H9 (cell line): Measurements from ENCODE around the gene ACSS2. TPM values are rescaled to one million over a fixed set of nuclear protein-coding genes. Genes with fewer than 3 reads are reported as not detected.

Experiments used
- DNase-seq: peaks from one replicate; pipeline ENCODE4 v3.0.0-alpha.2; 2017
- H2AFZ ChIP-seq: one replicate; pipeline ENCODE4 v1.6.1; 2013; ENCODE audit warnings: mild to moderate bottlenecking, low read length, control low read depth, moderate library complexity
- H2AK5ac ChIP-seq: 2 replicates; pipeline ENCODE4 v1.6.1; 2013; ENCODE audit warnings: low read length, control low read depth, mixed read lengths; ENCODE audit not compliant: insufficient read length
- H2BK120ac ChIP-seq: one replicate; pipeline ENCODE4 v1.6.1; 2013; ENCODE audit warnings: low read depth, mild to moderate bottlenecking, low read length, control low read depth, inconsistent platforms; ENCODE audit not compliant: poor library complexity, severe bottlenecking
- H2BK12ac ChIP-seq: 2 replicates; pipeline ENCODE4 v1.6.1; 2013; ENCODE audit warnings: low read length, control low read depth, mixed read lengths, low read depth; ENCODE audit not compliant: insufficient read length
- H2BK15ac ChIP-seq: 2 replicates; pipeline ENCODE4 v1.6.1; 2013; ENCODE audit warnings: low read depth, low read length, control low read depth
- H2BK20ac ChIP-seq: one replicate; pipeline ENCODE4 v1.6.1; 2013; ENCODE audit warnings: low read depth, mild to moderate bottlenecking, low read length, control low read depth, inconsistent platforms; ENCODE audit not compliant: poor library complexity, severe bottlenecking
- H2BK5ac ChIP-seq: 2 replicates; pipeline ENCODE4 v1.6.1; 2013; ENCODE audit warnings: low read length, control low read depth, mixed read lengths; ENCODE audit not compliant: insufficient read length
- H3K14ac ChIP-seq: 2 replicates; pipeline ENCODE4 v1.6.1; 2013; ENCODE audit warnings: low read length, control low read depth; ENCODE audit not compliant: insufficient read depth
- H3K18ac ChIP-seq: 2 replicates; pipeline ENCODE4 v1.6.1; 2013; ENCODE audit warnings: low read depth, mild to moderate bottlenecking, mixed read lengths, low read length, control low read depth; ENCODE audit not compliant: insufficient read length
- H3K23ac ChIP-seq: 2 replicates; pipeline ENCODE4 v1.6.1; 2013; ENCODE audit warnings: low read length, control low read depth, mixed read lengths, low read depth; ENCODE audit not compliant: insufficient read length
- H3K23me2 ChIP-seq: 2 replicates; pipeline ENCODE4 v1.6.1; 2013; ENCODE audit warnings: low read depth, mild to moderate bottlenecking, mixed read lengths, low read length, control low read depth; ENCODE audit not compliant: insufficient read length, poor library complexity, severe bottlenecking
- H3K27ac ChIP-seq: 2 replicates; pipeline ENCODE4 v1.5.1; 2013; ENCODE audit warnings: low read length, control low read depth, mixed read lengths, low read depth; ENCODE audit not compliant: insufficient read length
- H3K27me3 ChIP-seq: 2 replicates; pipeline ENCODE4 v1.6.1; 2013; ENCODE audit warnings: low read length, control low read depth, inconsistent platforms; ENCODE audit not compliant: insufficient read depth
- H3K4ac ChIP-seq: 2 replicates; pipeline ENCODE4 v1.6.1; 2013; ENCODE audit warnings: low read depth, mild to moderate bottlenecking, control low read depth, inconsistent platforms, low read length, moderate library complexity
- H3K4me1 ChIP-seq: 2 replicates; pipeline ENCODE4 v1.6.1; 2013; ENCODE audit warnings: low read length, control low read depth, inconsistent platforms; ENCODE audit not compliant: insufficient read depth
- H3K4me2 ChIP-seq: 2 replicates; pipeline ENCODE4 v1.6.1; 2013; ENCODE audit warnings: low read length, control low read depth, mixed read lengths; ENCODE audit not compliant: insufficient read length, insufficient read depth
- H3K56ac ChIP-seq: 2 replicates; pipeline ENCODE4 v1.6.1; 2013; ENCODE audit warnings: low read depth, mild to moderate bottlenecking, mixed read lengths, low read length, control low read depth; ENCODE audit not compliant: insufficient read length
- H3K79me1 ChIP-seq: 2 replicates; pipeline ENCODE4 v1.6.1; 2013; ENCODE audit warnings: low read depth, mild to moderate bottlenecking, moderate library complexity, low read length, control low read depth, inconsistent platforms; ENCODE audit not compliant: insufficient read depth, poor library complexity, severe bottlenecking
- H3K79me2 ChIP-seq: 2 replicates; pipeline ENCODE4 v1.6.1; 2013; ENCODE audit warnings: low read length, control low read depth, inconsistent platforms; ENCODE audit not compliant: insufficient read depth
- H3K9ac ChIP-seq: 2 replicates; pipeline ENCODE4 v1.6.1; 2013; ENCODE audit warnings: low read length, control low read depth, mixed read lengths; ENCODE audit not compliant: insufficient read length; ENCODE audit errors: extremely low read depth
- H3K9me3 ChIP-seq: one replicate; pipeline ENCODE4 v1.6.1; 2013; ENCODE audit warnings: low read depth, low read length, inconsistent platforms; ENCODE audit not compliant: control insufficient read depth
- H3T11ph ChIP-seq: one replicate; pipeline ENCODE4 v1.6.1; 2013; ENCODE audit warnings: mild to moderate bottlenecking, low read length, control low read depth, inconsistent platforms
- H4K20me1 ChIP-seq: one replicate; pipeline ENCODE4 v1.6.1; 2013; ENCODE audit not compliant: control insufficient read depth, insufficient read length, insufficient read depth
- H4K5ac ChIP-seq: 2 replicates; pipeline ENCODE4 v1.6.1; 2013; ENCODE audit warnings: low read depth, mild to moderate bottlenecking, mixed read lengths, low read length, control low read depth; ENCODE audit not compliant: insufficient read length
- H4K8ac ChIP-seq: replicated peaks from 2 replicates; pipeline ENCODE4 v1.6.1; 2013; ENCODE audit warnings: low read length, control low read depth, mixed read lengths, low read depth; ENCODE audit not compliant: insufficient read length
- H4K91ac ChIP-seq: 2 replicates; pipeline ENCODE4 v1.6.1; 2013; ENCODE audit warnings: low read depth, mild to moderate bottlenecking, moderate library complexity, mixed read lengths, low read length, control low read depth; ENCODE audit not compliant: insufficient read length
- H3K27ac Mint-ChIP-seq, 3 experiments: 2 replicates in 2 of 3; 3 replicates in 1 of 3; pipeline ENCODE4 v1.8.0; 2020 to 2021; ENCODE audit warnings: mixed read lengths in 3 of 3, mild to moderate bottlenecking in 1 of 3, moderate library complexity in 1 of 3
- H3K27me3 Mint-ChIP-seq: 2 replicates; pipeline ENCODE4 v1.8.0; 2021; ENCODE audit warnings: low read depth, mild to moderate bottlenecking, moderate library complexity, mixed read lengths
- H3K36me3 Mint-ChIP-seq, 3 experiments: 2 replicates in 2 of 3; 3 replicates in 1 of 3; pipeline ENCODE4 v1.8.0; 2020 to 2021; ENCODE audit warnings: low read depth in 3 of 3, mixed read lengths in 3 of 3; ENCODE audit not compliant: insufficient read depth in 1 of 3
- H3K4me1 Mint-ChIP-seq, 2 experiments: 2 replicates each; pipeline ENCODE4 v1.8.0; 2020; ENCODE audit warnings: mixed read lengths in 2 of 2
- H3K4me3 Mint-ChIP-seq, 2 experiments: 2 replicates in 1 of 2; 3 replicates in 1 of 2; pipeline ENCODE4 v1.8.0; 2020 to 2021; ENCODE audit warnings: mild to moderate bottlenecking in 2 of 2, mixed read lengths in 2 of 2, moderate library complexity in 1 of 2
- H3K9me3 Mint-ChIP-seq, 2 experiments: 2 replicates in 1 of 2; 3 replicates in 1 of 2; pipeline ENCODE4 v1.8.0; 2020; ENCODE audit warnings: mild to moderate bottlenecking in 2 of 2, mixed read lengths in 2 of 2, moderate library complexity in 1 of 2
- WGBS: extraction: QIAGEN DNeasy Blood & Tissue Kit; methylation state at CpG from one replicate; pipeline ENCODE4 v1.1.7; 2013; ENCODE audit warnings: missing lambda C conversion rate, low lambda C conversion rate, mixed read lengths; ENCODE audit not compliant: insufficient read length; ENCODE audit errors: extremely low coverage; 5-methylcytosine and 5-hydroxymethylcytosine counted together
- total RNA-seq: library from RNA; stranded (reverse); gene quantifications from 2 replicates; pipeline ENCODE4 v1.2.1, GENCODE V29; 2021
- TF ChIP-seq, protein P1 (sequence below): fragments of 200-600 bp; sonication (generic); conservative IDR thresholded peaks from 3 replicates; pipeline ENCODE4 v1.8.0; 2021; ENCODE audit warnings: antibody characterized with exemption, mild to moderate bottlenecking

Gene ACSS2
- total RNA-seq, 1 experiment from 2014 or later, result 15.4 TPM

DNA sequence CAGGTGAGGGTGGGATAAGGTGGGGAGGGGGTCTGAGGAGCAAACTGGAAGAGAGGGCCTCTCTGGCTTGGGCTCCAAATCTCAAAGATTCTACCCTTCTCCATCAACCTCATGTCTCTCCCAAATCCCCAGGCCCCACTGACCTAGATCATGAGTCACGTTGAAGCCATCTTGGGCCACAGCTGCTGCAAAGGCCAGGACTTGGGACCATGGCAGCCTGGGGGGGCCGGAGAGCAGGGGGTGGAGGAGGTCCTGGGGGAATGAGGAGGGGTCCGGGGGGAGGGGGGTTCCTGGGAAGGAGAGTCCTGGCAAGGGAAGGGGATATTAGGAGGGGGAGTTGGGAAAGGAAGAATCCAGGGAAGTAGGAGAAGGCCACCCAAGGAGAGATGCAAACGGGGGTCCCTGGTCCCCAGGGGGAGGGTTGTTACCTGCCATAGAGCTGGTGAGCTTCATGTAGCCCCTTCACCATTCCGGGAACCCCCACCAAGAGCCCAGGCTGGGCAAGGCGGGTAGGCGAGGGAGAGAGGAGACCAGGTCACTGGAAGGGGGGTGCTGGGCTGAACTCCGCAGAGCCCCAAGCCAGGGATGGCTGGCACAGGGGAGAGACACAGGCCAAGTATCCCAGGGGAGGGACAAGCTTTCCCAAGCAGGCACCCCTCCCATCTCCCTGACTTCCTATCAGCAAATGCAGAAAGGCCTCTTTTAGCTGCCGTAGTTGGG, 16.4 kb upstream of the ACSS2 start:
- TF ChIP-seq, protein P1, sequence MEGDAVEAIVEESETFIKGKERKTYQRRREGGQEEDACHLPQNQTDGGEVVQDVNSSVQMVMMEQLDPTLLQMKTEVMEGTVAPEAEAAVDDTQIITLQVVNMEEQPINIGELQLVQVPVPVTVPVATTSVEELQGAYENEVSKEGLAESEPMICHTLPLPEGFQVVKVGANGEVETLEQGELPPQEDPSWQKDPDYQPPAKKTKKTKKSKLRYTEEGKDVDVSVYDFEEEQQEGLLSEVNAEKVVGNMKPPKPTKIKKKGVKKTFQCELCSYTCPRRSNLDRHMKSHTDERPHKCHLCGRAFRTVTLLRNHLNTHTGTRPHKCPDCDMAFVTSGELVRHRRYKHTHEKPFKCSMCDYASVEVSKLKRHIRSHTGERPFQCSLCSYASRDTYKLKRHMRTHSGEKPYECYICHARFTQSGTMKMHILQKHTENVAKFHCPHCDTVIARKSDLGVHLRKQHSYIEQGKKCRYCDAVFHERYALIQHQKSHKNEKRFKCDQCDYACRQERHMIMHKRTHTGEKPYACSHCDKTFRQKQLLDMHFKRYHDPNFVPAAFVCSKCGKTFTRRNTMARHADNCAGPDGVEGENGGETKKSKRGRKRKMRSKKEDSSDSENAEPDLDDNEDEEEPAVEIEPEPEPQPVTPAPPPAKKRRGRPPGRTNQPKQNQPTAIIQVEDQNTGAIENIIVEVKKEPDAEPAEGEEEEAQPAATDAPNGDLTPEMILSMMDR, result no peak
- H3K9me3 Mint-ChIP-seq, result no peaks in the 10 kb centered on the region

More for the DNA sequence above, 16.4 kb upstream of the ACSS2 start:
- Histone ChIP-seq H3T11ph (no peak overlapping the region), H2BK12ac (no peak overlapping the region), H3K79me1 (no peaks in the 10 kb centered on the region), H3K14ac (no peak overlapping the region), H3K27ac (no peak overlapping the region), H2BK15ac (no peak overlapping the region), H4K8ac (no peak overlapping the region), H2BK5ac (no peak overlapping the region), H3K4me1 (no peaks in the 10 kb centered on the region), H2AK5ac (no peak overlapping the region), H3K9me3 (no peaks in the 10 kb centered on the region), H3K27me3 (no peaks in the 10 kb centered on the region), H3K23me2 (no peaks in the 10 kb centered on the region), H3K23ac (no peak overlapping the region), H2BK20ac (no peak overlapping the region), H3K79me2 (no peaks in the 10 kb centered on the region), H3K4me2 (no peak overlapping the region), H4K91ac (no peak overlapping the region), H3K56ac (no peak overlapping the region), H2BK120ac (no peak overlapping the region), H4K20me1 (no peaks in the 10 kb centered on the region), H4K5ac (no peak overlapping the region), H3K4ac (no peak overlapping the region), H3K18ac (no peak overlapping the region), H3K9ac (no peak overlapping the region), H2AFZ (no peak overlapping the region)
- H3K27ac Mint-ChIP-seq, result peak overlapping the region in 1 of 3 experiments; percentile 41; a peak in 1 of 7 replicates
- peaks cover 13 to 61% (median 20%) of the 10 kb centered on the region in 3 experiments; a peak in 6 of 7 replicates for H3K36me3 Mint-ChIP-seq
- DNase-seq, result no peak
- peaks cover 8% of the 10 kb centered on the region in 2 experiments for H3K4me1 Mint-ChIP-seq
- no peak overlapping the region for H3K4me3 Mint-ChIP-seq
- H3K27me3 Mint-ChIP-seq, result no peaks in the 10 kb centered on the region
- no CpG with 5 or more reads among the region's 9 CpGs for WGBS
